ENCODE data around the gene VDR.

DNA sequence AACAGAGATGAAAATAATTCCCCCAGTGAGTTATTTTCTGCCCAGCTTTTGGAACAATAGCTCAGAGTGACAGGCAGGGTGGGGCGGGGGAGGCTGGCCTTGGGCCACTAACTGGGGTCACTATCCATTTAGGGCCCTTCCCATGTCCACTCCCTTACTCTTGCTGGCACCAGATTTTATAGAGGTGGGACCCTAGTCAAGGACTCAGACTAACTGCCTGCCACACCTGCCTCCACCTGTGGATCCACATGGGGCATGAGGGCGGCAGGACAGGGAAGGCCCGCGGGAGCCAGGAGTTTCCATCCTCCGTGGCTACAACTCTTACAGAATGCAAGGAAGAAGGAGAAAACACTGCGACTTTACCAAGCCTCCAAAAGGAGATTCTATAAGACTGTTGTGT lies 10.1 kb downstream of the VDR start:
- TF ChIP-seq ZFP30 (CRISPR knock-in tag; IDR thresholded peaks at IDR 0.05) (no peak), PPARA (CRISPR knock-in tag; IDR thresholded peaks at IDR 0.05; ENCODE audit: borderline replicate concordance) (no peak), ISL1 (CRISPR knock-in tag; IDR thresholded peaks at IDR 0.05) (no peak), ARNTL (CRISPR knock-in tag; IDR thresholded peaks at IDR 0.05; ENCODE audit: borderline replicate concordance, low read depth) (no peak)
- TF ChIP-seq, protein P1, sequence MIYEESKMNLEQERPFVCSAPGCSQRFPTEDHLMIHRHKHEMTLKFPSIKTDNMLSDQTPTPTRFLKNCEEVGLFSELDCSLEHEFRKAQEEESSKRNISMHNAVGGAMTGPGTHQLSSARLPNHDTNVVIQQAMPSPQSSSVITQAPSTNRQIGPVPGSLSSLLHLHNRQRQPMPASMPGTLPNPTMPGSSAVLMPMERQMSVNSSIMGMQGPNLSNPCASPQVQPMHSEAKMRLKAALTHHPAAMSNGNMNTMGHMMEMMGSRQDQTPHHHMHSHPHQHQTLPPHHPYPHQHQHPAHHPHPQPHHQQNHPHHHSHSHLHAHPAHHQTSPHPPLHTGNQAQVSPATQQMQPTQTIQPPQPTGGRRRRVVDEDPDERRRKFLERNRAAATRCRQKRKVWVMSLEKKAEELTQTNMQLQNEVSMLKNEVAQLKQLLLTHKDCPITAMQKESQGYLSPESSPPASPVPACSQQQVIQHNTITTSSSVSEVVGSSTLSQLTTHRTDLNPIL (CRISPR knock-in tag; IDR thresholded peaks at IDR 0.05; ENCODE audit: low read depth): no peak
